ENCODE data around the gene GMCL2. TPM values are rescaled to one million over a fixed set of nuclear protein-coding genes. Genes with fewer than 3 reads are reported as not detected.

The GMCL2 gene
- total RNA-seq, 2 donors from 2014 or later: not detected

Other genes with a start within 250 kb of the GMCL2 start
- not detected for gene PROP1, start 191.1 kb downstream of the GMCL2 start, total RNA-seq
- 1 to 10 TPM in 1 of 2 donors, under 1 TPM in 1; 0.52 to 2.6 TPM for gene N4BP3, start 73.8 kb downstream of the GMCL2 start, total RNA-seq
- 10 to 100 TPM; 25.7 to 49.8 TPM for gene RMND5B, start 56.4 kb downstream of the GMCL2 start, total RNA-seq
- gene NHP2, start 33.5 kb downstream of the GMCL2 start, total RNA-seq: 10 to 100 TPM; 63.9 to 80.2 TPM
- 10 to 100 TPM; 42.0 to 73.8 TPM for gene HNRNPAB, start 17.2 kb upstream of the GMCL2 start, total RNA-seq
- gene PHYKPL, start 45.4 kb upstream of the GMCL2 start, total RNA-seq: 10 to 100 TPM; 47.0 to 76.5 TPM